COR-L47 (cell line): ENCODE measurements around the gene STX11.
"Not testable (repeated sequence)": the region's sequence is repeated elsewhere in the genome, so short reads cannot be mapped to it uniquely, and the experiment has no call there.

Experiments used
- DNase-seq: peaks from one replicate; lab custom pipeline; 2025; lab: John Stamatoyannopoulos, UW

STX11 gene

GRCh38 chr6:144149894-144150709 lies at the start of gene STX11:
TSS of gene STX11 (plus strand) at chr6:144150517. CDS start at chr6:144186628, 36,111 bp downstream.
- peak; percentile 26 for DNase-seq

DNA sequence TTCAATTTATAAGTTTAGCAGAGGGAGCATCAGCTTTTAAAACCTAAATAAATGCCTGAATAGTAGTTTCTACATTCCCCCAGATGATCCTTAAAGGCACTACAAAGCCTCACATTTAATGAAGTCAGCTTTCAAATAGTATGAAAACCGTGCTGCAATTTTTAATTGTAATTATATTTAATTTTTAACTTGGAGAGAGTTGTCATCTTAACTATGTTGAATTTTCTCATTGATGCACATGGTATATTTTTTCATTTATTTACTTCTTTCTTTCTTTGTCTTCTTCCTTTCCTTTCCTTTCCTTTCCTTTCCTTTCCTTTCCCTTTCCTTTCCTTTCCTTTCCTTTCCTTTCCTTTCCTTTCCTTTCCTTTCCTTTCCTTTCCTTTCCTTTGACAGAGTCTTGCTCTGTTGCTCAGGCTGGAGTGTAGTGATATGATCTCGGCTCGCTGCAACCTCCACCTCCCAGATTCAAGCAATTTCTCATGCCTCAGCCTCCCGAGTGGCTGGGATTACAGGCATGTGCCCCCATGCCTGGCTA lies 47.2 kb upstream of the STX11 start:
- DNase-seq, result no peak

DNA sequence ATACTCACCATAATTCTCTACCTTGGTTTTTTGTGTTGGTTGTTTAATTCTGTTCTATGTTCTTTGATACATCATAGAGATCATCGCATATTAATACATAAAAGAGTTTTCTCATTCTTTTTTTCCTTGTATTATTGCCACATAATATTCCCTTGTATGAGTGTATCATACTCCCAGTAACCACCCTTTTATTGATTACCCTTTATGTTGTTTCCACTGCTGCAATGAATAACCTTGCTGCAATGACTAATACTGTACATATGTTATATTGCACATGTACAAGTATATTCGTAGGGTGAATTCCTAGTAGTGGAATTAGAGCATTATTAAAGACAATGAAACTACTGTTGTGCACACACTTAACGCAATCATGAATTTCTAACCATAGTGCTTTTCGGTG lies 45.8 kb upstream of the STX11 start:
- no peak for DNase-seq

DNA sequence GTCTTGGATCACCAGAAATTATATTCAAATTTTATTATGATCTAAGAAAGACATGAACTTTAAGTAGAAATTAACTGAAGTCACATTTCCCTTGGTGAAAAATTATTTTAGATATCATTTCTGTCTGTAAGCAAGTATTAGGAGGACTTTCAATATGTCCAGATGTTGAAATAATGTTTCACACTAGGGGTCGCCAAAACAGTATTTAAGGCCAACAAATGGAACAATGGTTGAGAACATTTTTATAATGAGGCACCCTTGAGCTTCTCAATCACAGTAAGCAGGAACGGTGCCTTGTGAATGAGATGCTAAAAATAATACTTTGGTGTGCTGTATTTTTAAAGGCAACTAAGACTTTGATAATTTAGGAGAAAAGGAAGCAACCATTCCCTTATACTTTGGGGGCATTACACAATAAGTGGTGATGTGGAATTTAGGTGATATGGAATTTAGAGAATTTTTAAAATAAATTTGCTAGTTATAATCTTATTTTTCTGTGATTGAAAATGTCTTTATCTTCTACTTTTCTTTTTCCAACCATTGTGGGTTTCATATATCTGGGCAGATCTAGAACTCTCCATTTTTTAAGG lies 45.3 kb upstream of the STX11 start:
- DNase-seq, result peak; percentile 43

DNA sequence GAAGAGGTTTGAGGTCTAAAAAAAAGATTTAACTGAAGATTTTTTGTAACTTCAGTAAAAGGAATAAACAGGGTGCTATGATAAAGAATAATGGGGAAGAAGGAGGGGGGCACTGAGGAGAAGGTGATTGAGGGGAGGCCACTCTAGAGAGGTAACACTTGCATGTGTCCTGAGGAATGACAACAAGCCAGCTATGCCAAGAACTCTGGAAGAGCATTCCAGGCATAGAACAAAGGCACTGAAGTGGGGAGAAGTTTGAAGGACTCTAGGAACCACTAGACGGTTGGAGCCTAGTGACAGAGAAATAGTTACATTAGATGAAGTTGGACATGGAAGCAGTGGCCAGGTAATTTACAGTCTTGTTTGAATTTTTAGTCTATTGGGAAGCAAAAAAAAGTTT lies 44.1 kb upstream of the STX11 start:
- DNase-seq, result no peak

DNA sequence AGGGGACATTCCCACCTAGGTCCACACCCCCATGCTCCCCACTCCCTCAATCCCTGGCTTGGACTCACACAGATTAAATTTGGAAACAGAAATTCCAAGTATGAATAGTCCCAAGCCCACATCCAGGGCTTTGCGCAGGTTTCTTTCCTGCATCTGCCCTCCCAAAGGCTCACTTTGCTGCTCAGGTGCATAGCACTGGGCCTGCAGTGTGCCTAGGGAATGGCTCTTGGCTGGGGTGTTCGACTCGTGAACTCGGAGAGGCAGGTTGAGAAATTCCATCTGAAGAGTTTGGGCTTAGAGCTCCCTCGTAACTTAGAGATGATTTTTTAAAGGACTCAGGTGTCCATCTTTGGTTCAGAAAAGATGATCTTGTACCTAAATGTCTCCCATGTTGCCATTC lies 40.1 kb upstream of the STX11 start:
- DNase-seq, result no peak

GRCh38 chr6:144113366-144113765 lies 37.0 kb upstream of the STX11 start:
- DNase-seq, result no peak

DNA sequence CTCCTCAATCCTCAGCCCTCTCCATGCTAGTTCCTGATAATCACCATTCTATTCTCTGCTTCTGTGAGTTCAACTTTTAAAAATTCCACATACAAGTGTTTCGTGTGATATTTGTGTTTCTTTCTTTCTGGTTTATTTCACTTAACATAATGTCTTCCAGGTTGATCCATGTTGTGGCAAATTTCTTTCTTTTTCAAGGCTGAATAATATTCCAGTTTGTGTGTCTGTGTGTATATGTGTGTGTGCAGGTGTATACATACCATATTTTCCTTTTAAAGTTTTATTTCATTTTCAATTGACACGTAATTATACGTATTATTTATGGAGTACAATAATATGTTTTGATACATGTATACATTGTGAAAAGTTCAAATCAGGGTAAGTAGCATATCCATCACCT lies 35.1 kb upstream of the STX11 start:
- DNase-seq, result no peak

DNA sequence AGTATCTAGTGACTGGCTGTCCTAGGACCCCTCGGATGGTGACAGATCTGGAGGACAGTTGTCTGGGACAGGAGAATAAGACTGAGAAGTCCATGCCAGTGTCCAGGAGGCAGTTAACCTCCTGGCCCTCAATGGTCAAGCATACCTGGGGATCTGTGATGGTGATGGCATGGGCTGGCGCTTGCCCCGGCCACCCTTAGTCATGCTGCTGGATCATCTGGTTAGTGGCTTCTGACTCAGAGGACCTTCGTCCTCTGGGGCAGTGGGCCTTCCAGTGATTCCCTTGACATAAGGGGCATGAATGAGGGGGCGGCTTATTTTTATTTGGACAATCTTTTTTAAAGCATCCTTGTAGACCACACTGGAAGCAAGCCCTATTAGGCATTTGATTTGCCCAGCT lies 30.9 kb upstream of the STX11 start:
- no peak for DNase-seq

- DNase-seq, result no peak
Measured at GRCh38 chr6:144122861-144123260, 27.5 kb upstream of the STX11 start.

- no peak for DNase-seq
Measured at GRCh38 chr6:144123421-144123820, 26.9 kb upstream of the STX11 start.

DNA sequence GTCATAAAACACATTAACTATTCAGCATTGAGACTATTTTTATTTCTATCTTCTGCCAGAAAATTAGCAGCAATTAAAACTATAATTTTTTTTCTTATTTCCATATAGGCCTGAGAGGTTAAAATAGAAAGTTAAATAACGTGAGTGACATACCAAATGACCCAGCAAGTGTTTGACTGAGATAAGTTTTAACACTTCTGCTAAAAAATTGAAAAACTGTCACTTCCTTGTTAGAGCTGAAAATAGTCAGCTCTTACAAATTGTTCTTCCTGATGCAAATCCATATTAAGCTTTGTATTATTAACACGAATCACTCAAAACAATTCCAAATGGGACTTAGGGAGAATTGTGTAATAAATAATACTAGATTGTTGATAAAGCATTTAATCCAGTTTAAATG lies 26.5 kb upstream of the STX11 start:
- DNase-seq, result no peak

DNA sequence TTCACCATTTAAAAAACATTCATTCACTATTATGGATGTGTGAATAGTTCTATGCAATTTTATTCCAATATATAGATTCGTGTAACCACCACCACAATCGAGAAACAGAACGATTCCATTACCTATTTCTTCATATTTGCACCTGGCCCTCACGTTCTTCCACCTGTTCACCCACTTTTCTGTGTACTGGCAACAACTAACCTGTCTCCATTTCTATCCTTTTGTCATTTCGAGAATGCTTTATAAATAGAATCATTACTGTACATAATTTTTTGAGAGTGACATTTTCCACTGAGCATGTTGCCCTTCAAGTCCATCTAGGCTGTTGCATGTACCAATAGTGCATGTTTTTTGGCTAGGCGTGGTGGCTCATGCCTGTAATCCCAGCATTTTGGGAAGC lies 23.2 kb upstream of the STX11 start:
- no peak for DNase-seq

- no peak for DNase-seq
Measured at GRCh38 chr6:144129469-144129868, 20.8 kb upstream of the STX11 start.

- DNase-seq, result no peak
Measured at GRCh38 chr6:144131248-144131709, 19.0 kb upstream of the STX11 start.

DNA sequence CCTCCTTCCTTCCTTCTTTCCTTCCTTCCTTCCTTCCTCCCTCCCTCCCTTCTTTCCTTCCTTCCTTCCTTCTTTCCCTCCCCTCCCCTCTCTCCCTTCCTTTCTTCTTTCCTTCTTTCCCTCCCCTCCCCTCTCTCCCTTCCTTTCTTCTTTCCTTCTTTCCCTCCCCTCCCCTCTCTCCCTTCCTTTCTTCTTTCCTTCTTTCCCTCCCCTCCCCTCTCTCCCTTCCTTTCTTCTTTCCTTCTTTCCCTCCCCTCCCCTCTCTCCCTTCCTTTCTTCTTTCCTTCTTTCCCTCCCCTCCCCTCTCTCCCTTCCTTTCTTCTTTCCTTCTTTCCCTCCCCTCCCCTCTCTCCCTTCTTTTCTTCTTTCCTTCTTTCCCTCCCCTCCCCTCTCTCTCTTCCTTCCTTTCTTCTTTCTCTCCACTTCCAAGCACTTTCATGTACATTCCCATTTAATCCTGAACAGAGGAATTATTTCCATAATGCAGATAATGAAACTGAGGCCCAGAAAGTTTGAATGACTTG lies 18.1 kb upstream of the STX11 start:
- DNase-seq, result not testable (repeated sequence)

GRCh38 chr6:144133225-144133821 lies 17.0 kb upstream of the STX11 start:
- DNase-seq, result no peak

DNA sequence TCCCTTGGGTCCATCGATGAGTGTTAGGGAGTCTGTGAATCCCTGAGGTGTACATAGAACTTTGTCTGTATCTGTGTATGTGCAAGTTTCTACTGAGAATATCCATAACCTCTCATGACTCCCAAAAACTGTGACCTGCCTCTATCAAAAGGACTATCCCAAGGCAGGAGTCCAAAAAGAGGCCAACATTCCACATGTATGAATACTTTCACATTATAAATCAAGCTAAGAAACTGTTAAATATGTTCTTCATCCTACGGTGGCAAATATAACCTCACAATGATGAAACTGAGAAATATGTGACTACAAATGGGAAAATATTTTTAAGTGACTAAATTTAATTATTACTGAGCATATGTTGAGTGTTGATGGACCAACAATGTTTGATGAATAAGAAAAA lies 16.1 kb upstream of the STX11 start:
- no peak for DNase-seq

- no peak for DNase-seq
Measured at GRCh38 chr6:144134737-144135136, 15.6 kb upstream of the STX11 start.

GRCh38 chr6:144138542-144138941 lies 11.8 kb upstream of the STX11 start:
- DNase-seq, result no peak

GRCh38 chr6:144139817-144140216 lies 10.5 kb upstream of the STX11 start:
- DNase-seq, result no peak

GRCh38 chr6:144140867-144141266 lies 9.4 kb upstream of the STX11 start:
- no peak for DNase-seq

DNA sequence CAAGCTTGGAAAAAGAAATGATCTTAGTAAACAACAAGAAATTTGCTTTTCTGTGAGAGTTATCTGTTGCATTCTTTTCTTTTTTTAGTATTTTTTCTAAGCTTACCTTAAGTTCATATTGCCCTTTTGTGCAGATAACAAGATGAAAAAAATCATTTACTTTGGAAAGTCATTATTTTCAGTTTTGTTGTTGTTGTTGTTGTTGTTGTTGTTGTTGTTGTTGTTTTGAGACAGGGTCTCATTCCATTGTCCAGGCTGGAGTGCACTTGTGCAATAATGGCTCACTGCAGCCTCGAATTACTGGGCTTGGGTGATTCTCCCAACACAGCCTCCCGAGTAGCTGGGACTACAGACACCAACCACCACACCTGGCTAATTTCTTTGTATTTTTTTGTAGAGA lies 8.8 kb upstream of the STX11 start:
- DNase-seq, result no peak
